Measurements from ENCODE around the gene AFF2.

Gene AFF2

DNA sequence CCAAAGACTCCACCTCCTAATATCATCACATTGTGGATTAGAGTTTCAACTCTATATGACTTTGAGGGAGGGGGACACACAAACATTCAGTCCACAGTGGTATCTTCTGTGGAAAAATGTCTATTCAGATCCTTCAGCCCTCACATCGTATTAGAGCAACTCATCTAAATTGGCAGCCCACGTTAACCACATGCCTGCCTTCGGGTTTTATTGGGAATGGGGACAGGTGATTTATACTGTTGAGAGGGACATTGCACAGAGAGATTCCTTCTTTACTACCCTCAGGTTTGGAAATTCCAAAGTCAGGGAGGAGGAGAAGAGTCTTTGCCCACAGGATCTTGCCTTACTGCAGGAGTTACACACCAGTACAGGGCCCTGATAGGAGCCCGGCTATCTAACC is 372.5 kb downstream of the AFF2 start:
- no peak for TF ChIP-seq CTCF (IDR thresholded peaks at IDR 0.05; ENCODE audit: insufficient read depth, low read depth, low read length, missing control alignments)
- no peak for DNase-seq (ENCODE audit: low read depth)
- no peak overlapping the region for H3K4me3 ChIP-seq (ENCODE audit: low read length)

- TF ChIP-seq CTCF (IDR thresholded peaks at IDR 0.05; ENCODE audit: insufficient read depth, low read depth, low read length, missing control alignments): no peak
- no peak overlapping the region for H3K4me3 ChIP-seq (ENCODE audit: low read length)
- DNase-seq (ENCODE audit: low read depth): no peak
Measured at GRCh38 chrX:148874636-148875246, 374.3 kb downstream of the AFF2 start.

DNA sequence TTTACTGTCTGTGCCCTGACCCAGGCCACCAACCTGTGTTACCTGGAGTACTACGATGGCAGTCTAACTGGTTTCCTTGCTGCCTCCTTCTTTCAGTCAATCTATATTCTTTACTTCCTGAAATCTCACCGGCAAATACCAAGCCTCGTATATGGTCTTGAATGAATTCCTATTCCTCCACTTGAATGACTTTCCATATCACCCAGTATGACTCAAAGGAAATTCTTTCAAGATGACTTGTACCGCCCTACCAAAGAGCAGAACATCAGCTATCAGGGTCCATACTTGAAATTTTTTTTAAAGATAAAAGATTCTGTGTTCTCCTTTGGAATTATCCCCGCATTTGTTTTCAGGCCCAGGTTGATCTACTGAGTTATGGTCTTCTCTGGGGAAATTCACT is 378.0 kb downstream of the AFF2 start:
- H3K4me3 ChIP-seq (ENCODE audit: low read length): no peak overlapping the region
- peak; percentile 59 for DNase-seq (ENCODE audit: low read depth)
- no peak for TF ChIP-seq CTCF (IDR thresholded peaks at IDR 0.05; ENCODE audit: insufficient read depth, low read depth, low read length, missing control alignments)

- no peak for TF ChIP-seq CTCF (IDR thresholded peaks at IDR 0.05; ENCODE audit: insufficient read depth, low read depth, low read length, missing control alignments)
- no peak overlapping the region for H3K4me3 ChIP-seq (ENCODE audit: low read length)
- no peak for DNase-seq (ENCODE audit: low read depth)
Measured at GRCh38 chrX:148885203-148885602, 384.8 kb downstream of the AFF2 start.

- TF ChIP-seq CTCF (IDR thresholded peaks at IDR 0.05; ENCODE audit: insufficient read depth, low read depth, low read length, missing control alignments): no peak
- DNase-seq (ENCODE audit: low read depth): no peak
- H3K4me3 ChIP-seq (ENCODE audit: low read length): no peak overlapping the region
Measured at GRCh38 chrX:148893395-148893794, 393.0 kb downstream of the AFF2 start.

DNA sequence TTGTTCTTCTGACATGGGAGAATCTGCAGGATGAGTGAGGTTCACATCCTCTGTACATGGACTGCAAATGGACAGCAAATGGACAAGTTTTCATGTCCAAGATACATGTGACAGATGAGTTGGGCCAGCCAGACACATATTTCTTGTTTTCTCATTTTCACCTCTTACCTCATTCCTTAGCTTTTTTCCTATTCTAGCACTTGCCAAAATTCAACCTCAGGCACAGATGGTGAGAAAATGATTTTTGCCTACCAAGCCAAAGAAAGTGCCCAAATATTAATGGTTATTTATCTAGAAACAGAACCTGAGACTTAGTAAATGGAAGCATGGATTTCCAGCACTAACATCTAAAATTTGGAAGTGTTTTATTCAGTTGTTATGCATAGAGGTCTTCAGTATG is 402.2 kb downstream of the AFF2 start:
- no peak for DNase-seq (ENCODE audit: low read depth)

More for the DNA sequence above, 402.2 kb downstream of the AFF2 start:
- no peak for TF ChIP-seq CTCF (IDR thresholded peaks at IDR 0.05; ENCODE audit: insufficient read depth, low read depth, low read length, missing control alignments)
- H3K4me3 ChIP-seq (ENCODE audit: low read length): no peak overlapping the region
